ENCODE measurements around the gene USP28.

USP28 gene

GRCh38 chr11:113855803-113856202 lies 19.6 kb downstream of the USP28 start:
- POLR2A ChIA-PET, result no interaction called here

DNA sequence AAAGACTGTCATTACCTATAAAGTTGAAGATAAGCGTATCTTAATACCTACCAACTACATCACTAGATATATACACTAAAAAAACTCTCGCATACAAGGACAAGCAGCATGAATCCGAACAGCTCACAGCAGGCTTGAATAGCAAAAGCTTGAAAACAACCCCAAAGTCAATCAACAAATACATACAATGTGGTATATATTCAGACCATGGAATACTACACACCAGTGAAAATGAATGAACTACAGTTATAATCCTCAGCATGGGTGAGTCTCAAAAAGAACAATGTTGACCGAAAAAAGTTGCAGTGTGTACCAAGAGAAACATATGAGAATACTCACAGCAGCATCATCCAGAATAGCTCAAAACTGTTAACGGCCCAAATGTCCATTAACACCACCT lies 25.2 kb downstream of the USP28 start:
- no peak overlapping the region for H3K27ac ChIP-seq (ENCODE audit: insufficient read depth in 1 of 2, low read depth in 1 of 2, low read length in 2 of 2, poor library complexity in 1 of 2, severe bottlenecking in 2 of 2)
- DNase-seq, result no peak
- ChIA-PET POLR2A (no interaction called here), CTCF (no interaction called here)
- no peaks in the 10 kb centered on the region for H3K4me1 ChIP-seq (ENCODE audit: control extremely low read depth in 1 of 4, control insufficient read depth in 4 of 4, insufficient read depth in 4 of 4, low read length in 3 of 4)
- no peaks in the 10 kb centered on the region for H3K27me3 ChIP-seq (replicated peaks in 2 of 5; ENCODE audit: control insufficient read depth in 4 of 5, insufficient read depth in 5 of 5, low read length in 4 of 5)
- H3K9me3 ChIP-seq (ENCODE audit: control extremely low read depth in 1 of 5, control insufficient read depth in 4 of 5, insufficient read depth in 2 of 5, low read depth in 1 of 5, low read length in 4 of 5), result peaks cover 0 to 2% (median 0%) of the 10 kb centered on the region in 5 experiments
- no peak overlapping the region for H3K4me3 ChIP-seq (ENCODE audit: control insufficient read depth in 1 of 7, extremely low read depth in 1 of 7, insufficient read depth in 4 of 7, low read depth in 2 of 7, low read length in 6 of 7)
- H3K36me3 ChIP-seq (ENCODE audit: control insufficient read depth in 4 of 4, insufficient read depth in 4 of 4, low read length in 3 of 4), result peaks cover 0 to 35% (median 9%) of the 10 kb centered on the region in 4 experiments
- WGBS (ENCODE audit: insufficient coverage), result 93% methylated on average over 2 of the region's 5 CpGs

More at GRCh38 chr11:113855803-113856202, 19.6 kb downstream of the USP28 start:
- H3K27me3 ChIP-seq (replicated peaks in 2 of 5; ENCODE audit: control insufficient read depth in 4 of 5, insufficient read depth in 5 of 5, low read length in 4 of 5), result no peaks in the 10 kb centered on the region
- no peak overlapping the region for H3K27ac ChIP-seq (ENCODE audit: insufficient read depth in 1 of 2, low read depth in 1 of 2, low read length in 2 of 2, poor library complexity in 1 of 2, severe bottlenecking in 2 of 2)
- no peaks in the 10 kb centered on the region for H3K9me3 ChIP-seq (ENCODE audit: control extremely low read depth in 1 of 5, control insufficient read depth in 4 of 5, insufficient read depth in 2 of 5, low read depth in 1 of 5, low read length in 4 of 5)
- no peak overlapping the region for H3K4me3 ChIP-seq (ENCODE audit: control insufficient read depth in 1 of 7, extremely low read depth in 1 of 7, insufficient read depth in 4 of 7, low read depth in 2 of 7, low read length in 6 of 7)
- CTCF ChIA-PET, result interaction anchor here (1.1 kb wide), 1 partner anchor 19 kb away, joined by 3 read pairs; no protein-coding TSS in a partner anchor
- H3K4me1 ChIP-seq (ENCODE audit: control extremely low read depth in 1 of 4, control insufficient read depth in 4 of 4, insufficient read depth in 4 of 4, low read length in 3 of 4), result peaks cover 0 to 9% (median 8%) of the 10 kb centered on the region in 4 experiments
- H3K36me3 ChIP-seq (ENCODE audit: control insufficient read depth in 4 of 4, insufficient read depth in 4 of 4, low read length in 3 of 4), result peaks cover 0 to 13% (median 2%) of the 10 kb centered on the region in 4 experiments
- WGBS (ENCODE audit: insufficient coverage), result 100% methylated on average over 1 of the region's 6 CpGs
- no peak for DNase-seq

DNA sequence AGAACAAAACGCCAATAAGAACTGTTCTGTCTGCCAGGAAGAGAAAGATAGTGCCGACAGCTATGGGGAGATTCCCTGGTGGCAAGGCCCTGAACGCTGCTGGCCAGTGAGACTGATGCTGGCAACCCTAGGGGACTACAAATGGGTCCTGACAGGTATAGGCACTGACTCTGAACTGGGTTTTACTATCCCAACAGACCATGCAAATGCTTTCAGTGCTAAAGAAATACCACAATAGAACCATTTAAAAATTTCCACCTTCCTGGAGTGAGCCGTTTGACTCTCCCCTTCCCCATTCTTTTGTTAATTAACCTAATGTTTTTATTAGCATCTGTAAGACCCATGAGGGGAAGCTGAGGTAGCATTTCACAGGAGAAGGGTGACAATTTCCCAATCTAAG lies 25.7 kb downstream of the USP28 start:
- H3K36me3 ChIP-seq (ENCODE audit: control insufficient read depth in 4 of 4, insufficient read depth in 4 of 4, low read length in 3 of 4), result peaks cover 0 to 35% (median 9%) of the 10 kb centered on the region in 4 experiments
- WGBS (ENCODE audit: insufficient coverage), result 100% methylated on average over 3 of the region's 4 CpGs
- CTCF ChIA-PET, result no interaction called here

GRCh38 chr11:113847580-113847979 lies 27.8 kb downstream of the USP28 start:
- DNase-seq, result no peak
- H3K27ac ChIP-seq (ENCODE audit: insufficient read depth in 1 of 2, low read depth in 1 of 2, low read length in 2 of 2, poor library complexity in 1 of 2, severe bottlenecking in 2 of 2), result no peak overlapping the region
- ChIA-PET POLR2A (no interaction called here), CTCF (interaction anchor here (1.5 kb wide), 1 partner anchor 9 kb away, joined by 3 read pairs; no protein-coding TSS in a partner anchor)
- H3K9me3 ChIP-seq (ENCODE audit: control extremely low read depth in 1 of 5, control insufficient read depth in 4 of 5, insufficient read depth in 2 of 5, low read depth in 1 of 5, low read length in 4 of 5), result peaks cover 0 to 2% (median 0%) of the 10 kb centered on the region in 5 experiments
- no peaks in the 10 kb centered on the region for H3K27me3 ChIP-seq (replicated peaks in 2 of 5; ENCODE audit: control insufficient read depth in 4 of 5, insufficient read depth in 5 of 5, low read length in 4 of 5)
- no peaks in the 10 kb centered on the region for H3K4me1 ChIP-seq (ENCODE audit: control extremely low read depth in 1 of 4, control insufficient read depth in 4 of 4, insufficient read depth in 4 of 4, low read length in 3 of 4)
- H3K4me3 ChIP-seq (ENCODE audit: control insufficient read depth in 1 of 7, extremely low read depth in 1 of 7, insufficient read depth in 4 of 7, low read depth in 2 of 7, low read length in 6 of 7), result no peak overlapping the region
- peaks cover 0 to 32% (median 9%) of the 10 kb centered on the region in 4 experiments for H3K36me3 ChIP-seq (ENCODE audit: control insufficient read depth in 4 of 4, insufficient read depth in 4 of 4, low read length in 3 of 4)

More for the DNA sequence above, 25.7 kb downstream of the USP28 start:
- no peak for DNase-seq
- peaks cover 0 to 2% (median 0%) of the 10 kb centered on the region in 5 experiments for H3K9me3 ChIP-seq (ENCODE audit: control extremely low read depth in 1 of 5, control insufficient read depth in 4 of 5, insufficient read depth in 2 of 5, low read depth in 1 of 5, low read length in 4 of 5)
- POLR2A ChIA-PET, result no interaction called here
- H3K27ac ChIP-seq (ENCODE audit: insufficient read depth in 1 of 2, low read depth in 1 of 2, low read length in 2 of 2, poor library complexity in 1 of 2, severe bottlenecking in 2 of 2), result no peak overlapping the region
- H3K4me1 ChIP-seq (ENCODE audit: control extremely low read depth in 1 of 4, control insufficient read depth in 4 of 4, insufficient read depth in 4 of 4, low read length in 3 of 4), result no peaks in the 10 kb centered on the region
- no peaks in the 10 kb centered on the region for H3K27me3 ChIP-seq (replicated peaks in 2 of 5; ENCODE audit: control insufficient read depth in 4 of 5, insufficient read depth in 5 of 5, low read length in 4 of 5)
- no peak overlapping the region for H3K4me3 ChIP-seq (ENCODE audit: control insufficient read depth in 1 of 7, extremely low read depth in 1 of 7, insufficient read depth in 4 of 7, low read depth in 2 of 7, low read length in 6 of 7)

- no peak for DNase-seq
- WGBS (ENCODE audit: insufficient coverage), result no CpG with 5 or more reads among the region's 6 CpGs
- Histone ChIP-seq H3K27ac (ENCODE audit: insufficient read depth in 1 of 2, low read depth in 1 of 2, low read length in 2 of 2, poor library complexity in 1 of 2, severe bottlenecking in 2 of 2) (no peak overlapping the region), H3K4me1 (ENCODE audit: control extremely low read depth in 1 of 4, control insufficient read depth in 4 of 4, insufficient read depth in 4 of 4, low read length in 3 of 4) (no peaks in the 10 kb centered on the region), H3K27me3 (replicated peaks in 2 of 5; ENCODE audit: control insufficient read depth in 4 of 5, insufficient read depth in 5 of 5, low read length in 4 of 5) (no peaks in the 10 kb centered on the region), H3K9me3 (ENCODE audit: control extremely low read depth in 1 of 5, control insufficient read depth in 4 of 5, insufficient read depth in 2 of 5, low read depth in 1 of 5, low read length in 4 of 5) (peaks cover 0 to 2% (median 0%) of the 10 kb centered on the region in 5 experiments), H3K36me3 (ENCODE audit: control insufficient read depth in 4 of 4, insufficient read depth in 4 of 4, low read length in 3 of 4) (peaks cover 0 to 27% (median 9%) of the 10 kb centered on the region in 4 experiments), H3K4me3 (ENCODE audit: control insufficient read depth in 1 of 7, extremely low read depth in 1 of 7, insufficient read depth in 4 of 7, low read depth in 2 of 7, low read length in 6 of 7) (no peak overlapping the region)
- POLR2A ChIA-PET, result no interaction called here
- CTCF ChIA-PET, result interaction anchor here (1.5 kb wide), 1 partner anchor 9 kb away, joined by 3 read pairs; no protein-coding TSS in a partner anchor
Measured at GRCh38 chr11:113847111-113847510, 28.3 kb downstream of the USP28 start.

DNA sequence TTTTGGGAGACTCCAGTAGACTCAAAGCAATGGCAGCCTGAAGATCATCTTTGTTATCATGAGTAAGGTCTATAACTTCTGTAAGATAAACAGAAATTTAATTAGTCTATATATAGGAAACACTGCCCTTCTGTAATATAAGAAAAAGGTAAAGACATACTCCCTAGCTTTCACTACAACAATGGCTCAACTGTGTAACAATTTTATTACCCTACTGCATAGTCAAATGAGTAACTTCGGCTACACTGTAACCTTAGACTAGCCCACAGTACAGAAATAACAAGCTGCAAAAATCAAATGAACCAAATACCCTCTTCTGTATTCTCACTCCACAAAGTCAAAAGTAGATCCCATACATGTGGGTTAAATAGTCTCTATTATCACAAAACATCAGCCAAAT lies 33.7 kb downstream of the USP28 start:
- POLR2A ChIA-PET, result no interaction called here
- CTCF ChIA-PET, result no interaction called here

DNA sequence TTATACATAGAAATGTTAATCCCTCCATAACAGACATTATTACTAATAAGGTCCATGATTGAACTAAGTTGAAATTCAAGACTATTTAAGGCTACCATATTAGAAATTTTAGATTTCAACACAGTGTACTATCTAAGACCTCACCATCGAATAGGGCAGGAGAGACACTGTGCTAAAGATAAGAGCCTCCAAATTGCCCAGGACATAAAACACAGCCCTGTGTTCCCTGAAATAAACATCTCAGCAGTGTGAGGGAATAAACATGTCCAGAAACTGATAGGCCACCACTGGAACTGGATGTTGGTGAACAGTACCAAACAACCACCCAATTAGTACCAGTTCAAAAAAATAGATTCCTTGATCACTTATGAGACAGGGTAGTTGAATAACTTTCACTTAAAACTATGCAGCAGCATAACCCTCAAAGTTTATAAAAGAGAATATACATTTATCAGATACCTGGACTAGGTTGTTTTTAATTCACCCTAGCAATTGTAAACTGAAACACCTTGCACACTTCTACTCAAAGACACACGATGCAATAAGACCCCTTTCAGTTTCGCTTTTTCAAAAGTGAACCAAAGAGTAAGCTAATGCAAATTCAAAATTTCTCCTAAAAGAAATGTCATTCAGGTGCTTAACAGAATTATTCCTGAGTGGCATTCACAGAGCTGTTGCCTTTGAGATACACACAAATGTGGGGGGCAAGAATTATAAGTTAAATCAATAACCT lies 34.3 kb downstream of the USP28 start:
- Histone ChIP-seq H3K4me1 (ENCODE audit: control extremely low read depth in 1 of 4, control insufficient read depth in 4 of 4, insufficient read depth in 4 of 4, low read length in 3 of 4) (no peaks in the 10 kb centered on the region), H3K27ac (ENCODE audit: insufficient read depth in 1 of 2, low read depth in 1 of 2, low read length in 2 of 2, poor library complexity in 1 of 2, severe bottlenecking in 2 of 2) (no peak overlapping the region), H3K9me3 (ENCODE audit: control extremely low read depth in 1 of 5, control insufficient read depth in 4 of 5, insufficient read depth in 2 of 5, low read depth in 1 of 5, low read length in 4 of 5) (no peaks in the 10 kb centered on the region), H3K27me3 (replicated peaks in 2 of 5; ENCODE audit: control insufficient read depth in 4 of 5, insufficient read depth in 5 of 5, low read length in 4 of 5) (no peaks in the 10 kb centered on the region), H3K4me3 (ENCODE audit: control insufficient read depth in 1 of 7, extremely low read depth in 1 of 7, insufficient read depth in 4 of 7, low read depth in 2 of 7, low read length in 6 of 7) (peak overlapping the region in 1 of 7 experiments; percentile 18), H3K36me3 (ENCODE audit: control insufficient read depth in 4 of 4, insufficient read depth in 4 of 4, low read length in 3 of 4) (peaks cover 2 to 38% (median 9%) of the 10 kb centered on the region in 4 experiments)
- ChIA-PET POLR2A (no interaction called here), CTCF (no interaction called here)
- 96% methylated on average over 3 of the region's 3 CpGs for WGBS (ENCODE audit: insufficient coverage)
- DNase-seq, result no peak

More for the DNA sequence above, 33.7 kb downstream of the USP28 start:
- Histone ChIP-seq H3K4me1 (ENCODE audit: control extremely low read depth in 1 of 4, control insufficient read depth in 4 of 4, insufficient read depth in 4 of 4, low read length in 3 of 4) (no peaks in the 10 kb centered on the region), H3K27ac (ENCODE audit: insufficient read depth in 1 of 2, low read depth in 1 of 2, low read length in 2 of 2, poor library complexity in 1 of 2, severe bottlenecking in 2 of 2) (no peak overlapping the region), H3K36me3 (ENCODE audit: control insufficient read depth in 4 of 4, insufficient read depth in 4 of 4, low read length in 3 of 4) (peaks cover 2 to 33% (median 7%) of the 10 kb centered on the region in 4 experiments), H3K4me3 (ENCODE audit: control insufficient read depth in 1 of 7, extremely low read depth in 1 of 7, insufficient read depth in 4 of 7, low read depth in 2 of 7, low read length in 6 of 7) (no peak overlapping the region), H3K9me3 (ENCODE audit: control extremely low read depth in 1 of 5, control insufficient read depth in 4 of 5, insufficient read depth in 2 of 5, low read depth in 1 of 5, low read length in 4 of 5) (no peaks in the 10 kb centered on the region), H3K27me3 (replicated peaks in 2 of 5; ENCODE audit: control insufficient read depth in 4 of 5, insufficient read depth in 5 of 5, low read length in 4 of 5) (no peaks in the 10 kb centered on the region)
- no peak for DNase-seq
- 100% methylated on average over 1 of the region's 1 CpG for WGBS (ENCODE audit: insufficient coverage)
